DMS53 treated with DMSO at 0.1 percent for 48 hours (cell line): Measurements from ENCODE around the gene STXBP5.
A peak's percentile ranks its signal among the peaks of the same experiment; 100 is the strongest.
"Not testable (repeated sequence)": the region's sequence is repeated elsewhere in the genome, so short reads cannot be mapped to it uniquely, and the experiment has no call there.

Experiments used
- DNase-seq: peaks from one replicate; lab custom pipeline; 2025; ENCODE audit not compliant: unreplicated experiment; lab: John Stamatoyannopoulos, UW

Gene STXBP5

GRCh38 chr6:147372806-147373205 is 168.6 kb downstream of the STXBP5 start:
- no peak for DNase-seq

GRCh38 chr6:147378819-147379218 is 174.6 kb downstream of the STXBP5 start:
- no peak for DNase-seq

- DNase-seq, result not testable (repeated sequence)
These were observed 176.6 kb downstream of the STXBP5 start for GRCh38 chr6:147380841-147381240.

GRCh38 chr6:147381712-147382111 is 177.5 kb downstream of the STXBP5 start:
- no peak for DNase-seq

- no peak for DNase-seq
These were observed 178.8 kb downstream of the STXBP5 start for GRCh38 chr6:147382945-147383554.

- DNase-seq, result no peak
These were observed 179.8 kb downstream of the STXBP5 start for GRCh38 chr6:147384029-147384428.

GRCh38 chr6:147384737-147385710 is 180.8 kb downstream of the STXBP5 start:
- no peak for DNase-seq

- DNase-seq, result no peak
These were observed 185.2 kb downstream of the STXBP5 start for GRCh38 chr6:147389463-147389862.

- DNase-seq, result peak; percentile 4
These were observed 186.8 kb downstream of the STXBP5 start for GRCh38 chr6:147390909-147391536.

- DNase-seq, result no peak
These were observed 188.9 kb downstream of the STXBP5 start for GRCh38 chr6:147392917-147393625.

GRCh38 chr6:147395158-147395557 is 190.9 kb downstream of the STXBP5 start:
- no peak for DNase-seq

GRCh38 chr6:147397306-147397705 is 193.1 kb downstream of the STXBP5 start:
- DNase-seq, result no peak

- no peak for DNase-seq
These were observed 196.8 kb downstream of the STXBP5 start for GRCh38 chr6:147400968-147401367.

- DNase-seq, result no peak
These were observed 197.6 kb downstream of the STXBP5 start for GRCh38 chr6:147401779-147402178.

GRCh38 chr6:147406783-147407182 is 202.6 kb downstream of the STXBP5 start:
- no peak for DNase-seq

GRCh38 chr6:147407571-147407970 is 203.4 kb downstream of the STXBP5 start:
- DNase-seq, result no peak

- no peak for DNase-seq
These were observed 212.4 kb downstream of the STXBP5 start for GRCh38 chr6:147416622-147417021.

GRCh38 chr6:147417954-147418353 is 213.7 kb downstream of the STXBP5 start:
- DNase-seq, result no peak

GRCh38 chr6:147418523-147418922 is 214.3 kb downstream of the STXBP5 start:
- no peak for DNase-seq

- DNase-seq, result no peak
These were observed 217.7 kb downstream of the STXBP5 start for GRCh38 chr6:147421903-147422302.

GRCh38 chr6:147423111-147423510 is 218.9 kb downstream of the STXBP5 start:
- no peak for DNase-seq
